PC-9 (cell line): ENCODE measurements around the gene CEACAM6. TPM values are rescaled to one million over a fixed set of nuclear protein-coding genes. Genes with fewer than 3 reads are reported as not detected.

Source experiments
- BruUV-seq: library from RNA; stranded (reverse); fragments of 400-500 nt; replicated peaks from 2 replicates; lab custom pipeline; 2021; lab: Mats Ljungman, UMichigan
- CTCF ChIA-PET: fragments of 300-600 bp; sonication (Branson Sonifier 250); formaldehyde crosslinking; loops from one replicate; lab custom pipeline; 2022; ENCODE audit warnings: antibody characterized with exemption; lab: Charles Lee
- POLR2A ChIA-PET: fragments of 300-600 bp; sonication (Branson Sonifier 250); formaldehyde crosslinking; loops from one replicate; lab custom pipeline; 2022; ENCODE audit warnings: antibody characterized with exemption; ENCODE audit not compliant: unreplicated experiment; lab: Charles Lee
- DNase-seq, 2 experiments: peaks; one replicate each; pipeline versions ENCODE4 v3.0.0 to v3.0.0-alpha.2; 2015 to 2022; ENCODE audit warnings: mixed read lengths in 1 of 2
- H2AFZ ChIP-seq: fragments of 200-600 bp; sonication (generic); 2 replicates; pipeline ENCODE4 v1.8.1; 2017; ENCODE audit warnings: antibody characterized with exemption
- H3F3A ChIP-seq: fragments of 200-600 bp; sonication (generic); 2 replicates; pipeline ENCODE4 v1.8.1; 2017; ENCODE audit warnings: antibody characterized with exemption, mild to moderate bottlenecking, low read depth; ENCODE audit not compliant: insufficient read depth
- H3K27ac ChIP-seq: fragments of 200-600 bp; sonication (generic); 2 replicates; pipeline ENCODE4 v1.6.1; 2016; ENCODE audit warnings: mixed run types
- H3K27me3 ChIP-seq: fragments of 200-600 bp; sonication (generic); 2 replicates; pipeline ENCODE4 v1.6.1; 2016; ENCODE audit warnings: low read depth, mixed run types; ENCODE audit not compliant: insufficient read depth
- H3K36me3 ChIP-seq: fragments of 200-600 bp; sonication (generic); 2 replicates; pipeline ENCODE4 v1.6.1; 2016; ENCODE audit warnings: low read depth, mixed run types
- H3K4me1 ChIP-seq: fragments of 200-600 bp; sonication (generic); replicated peaks from 2 replicates; pipeline ENCODE4 v1.6.1; 2016; ENCODE audit warnings: mixed run types; ENCODE audit not compliant: insufficient read depth
- H3K4me2 ChIP-seq: fragments of 200-600 bp; sonication (generic); 2 replicates; pipeline ENCODE4 v1.6.1; 2017; ENCODE audit warnings: mixed run types
- H3K4me3 ChIP-seq: fragments of 200-600 bp; sonication (generic); 2 replicates; pipeline ENCODE4 v1.6.1; 2016; ENCODE audit warnings: mixed run types
- H3K79me2 ChIP-seq: fragments of 200-600 bp; sonication (generic); 2 replicates; pipeline ENCODE4 v1.6.1; 2017; ENCODE audit warnings: low read depth, mixed run types
- H3K9me2 ChIP-seq: fragments of 200-600 bp; sonication (generic); 2 replicates; pipeline ENCODE4 v1.8.1; 2017; ENCODE audit warnings: mild to moderate bottlenecking; ENCODE audit not compliant: insufficient read depth
- H3K9me3 ChIP-seq: fragments of 200-600 bp; sonication (generic); 2 replicates; pipeline ENCODE4 v1.8.1; 2016; ENCODE audit warnings: low read depth; ENCODE audit not compliant: insufficient read depth
- H4K20me1 ChIP-seq: fragments of 200-600 bp; sonication (generic); 2 replicates; pipeline ENCODE4 v1.8.1; 2017; ENCODE audit not compliant: insufficient read depth
- CTCF ChIP-seq: fragments of 200-600 bp; sonication (generic); conservative IDR thresholded peaks from 2 replicates; pipeline ENCODE4 v1.6.1; 2017; ENCODE audit warnings: mixed run types, antibody characterized with exemption, mild to moderate bottlenecking, moderate library complexity
- EZH2 ChIP-seq: fragments of 200-600 bp; sonication (generic); IDR thresholded peaks from 2 replicates; pipeline ENCODE4 v1.8.0; 2017; ENCODE audit warnings: antibody characterized with exemption, low read depth
- intact Hi-C: fragments of 100-400 bp; cut with micrococcal nuclease; formaldehyde crosslinking; loops from one replicate; pipeline ENCODE4 v1.10.0; 2022; ENCODE audit not compliant: unreplicated experiment
- total RNA-seq: library from RNA; stranded (reverse); gene quantifications from 2 replicates; pipeline ENCODE4 v1.2.3, GENCODE V29; 2021

Gene CEACAM6
- total RNA-seq, 1 experiment from 2014 or later: 468 TPM

- Histone ChIP-seq H3K9me3 (no peaks in the 10 kb centered on the region), H3K9me2 (no peaks in the 10 kb centered on the region), H3K4me3 (0 out of 2 replicates have a peak overlapping the region, but pooled peaks have one; percentile 17), H3K79me2 (no peaks in the 10 kb centered on the region), H4K20me1 (no peaks in the 10 kb centered on the region), H3K4me1 (peaks cover 87% of the 10 kb centered on the region), H3K4me2 (peak overlapping the region; percentile 71), H2AFZ (peak overlapping the region; percentile 7; the same call in 1 of the 2 replicates), H3F3A (peaks cover 57% of the 10 kb centered on the region), H3K27ac (peak overlapping the region; percentile 100), H3K27me3 (no peaks in the 10 kb centered on the region), H3K36me3 (no peaks in the 10 kb centered on the region)
- TF ChIP-seq CTCF: no peak
- POLR2A ChIA-PET: no interaction called here
- CTCF ChIA-PET: interaction anchor here (0.8 to 2.0 kb wide), 2 partner anchors 19 to 27 kb away, joined by 6 to 10 read pairs; no protein-coding TSS in a partner anchor
- DNase-seq: no peak
- no TSS peak for BruUV-seq
- intact Hi-C loops: no loop called here
Observed at GRCh38 chr19:41734156-41734555, 21.2 kb upstream of the CEACAM6 start.

- Histone ChIP-seq H3F3A (peaks cover 60% of the 10 kb centered on the region), H3K27me3 (no peaks in the 10 kb centered on the region), H4K20me1 (no peaks in the 10 kb centered on the region), H3K4me1 (peaks cover 92% of the 10 kb centered on the region), H3K27ac (peak overlapping the region; percentile 100), H3K79me2 (no peaks in the 10 kb centered on the region), H3K36me3 (no peaks in the 10 kb centered on the region), H3K4me3 (peak overlapping the region; percentile 17; the same call in 1 of the 2 replicates), H3K9me2 (no peaks in the 10 kb centered on the region), H3K4me2 (peak overlapping the region; percentile 71), H3K9me3 (no peaks in the 10 kb centered on the region), H2AFZ (no peak overlapping the region)
- TF ChIP-seq CTCF (no peak), EZH2 (no peak)
- ChIA-PET POLR2A (interaction anchor here (0.6 to 1.0 kb wide), 2 partner anchors 40 to 127 kb away, joined by 6 to 27 read pairs; no protein-coding TSS in a partner anchor), CTCF (interaction anchor here (0.8 to 2.0 kb wide), 2 partner anchors 18 to 28 kb away, joined by 10 read pairs; no protein-coding TSS in a partner anchor)
- intact Hi-C loops: no loop called here
- no TSS peak for BruUV-seq
- peak; percentile 55 to 98 for DNase-seq
Observed at GRCh38 chr19:41734585-41734984, 20.7 kb upstream of the CEACAM6 start.

GRCh38 chr19:41735071-41735600 is 20.2 kb upstream of the CEACAM6 start:
- Histone ChIP-seq H3K4me3 (peak overlapping the region; percentile 17; the same call in 1 of the 2 replicates), H3F3A (peaks cover 65% of the 10 kb centered on the region), H4K20me1 (no peaks in the 10 kb centered on the region), H3K27me3 (no peaks in the 10 kb centered on the region), H3K79me2 (no peaks in the 10 kb centered on the region), H3K27ac (peak overlapping the region; percentile 100), H3K36me3 (no peaks in the 10 kb centered on the region), H3K4me1 (peaks cover 97% of the 10 kb centered on the region), H3K4me2 (peak overlapping the region; percentile 71), H3K9me2 (no peaks in the 10 kb centered on the region), H2AFZ (no peak overlapping the region), H3K9me3 (no peaks in the 10 kb centered on the region)
- intact Hi-C loops: no loop called here
- CTCF ChIA-PET: interaction anchor here (0.8 to 2.0 kb wide), 5 partner anchors 11 to 50 kb away, joined by 3 to 10 read pairs (median 9); no protein-coding TSS in a partner anchor
- POLR2A ChIA-PET: interaction anchor here (0.6 to 1.0 kb wide), 5 partner anchors 39 to 984 kb away, joined by 3 to 27 read pairs (median 5); partner anchors contain the start of gene SNRPA
- BruUV-seq: TSS peak; percentile 87
- TF ChIP-seq CTCF (no peak), EZH2 (no peak)
- peak in 1 of 2 experiments; percentile 91 for DNase-seq
